Naive thymus-derived CD4-positive, alpha-beta T cell (primary cell): ENCODE results near the gene MRPS21. TPM values are rescaled to one million over a fixed set of nuclear protein-coding genes. Genes with fewer than 3 reads are reported as not detected.

ENCODE experiments used
- ATAC-seq: fragments of 150-1000 bp; cut with Tn5 transposase; 2 replicates; pipeline ENCODE4 v1.10.0; 2021; ENCODE audit warnings: mild to moderate bottlenecking, moderate library complexity
- CTCF ChIA-PET: fragments of 350-600 bp; sonication (Branson Sonifier 250); formaldehyde crosslinking; loops from one replicate; lab custom pipeline; 2021; ENCODE audit warnings: antibody characterized with exemption; lab: Charles Lee
- POLR2A ChIA-PET: fragments of 350-600 bp; sonication (Branson Sonifier 250); formaldehyde crosslinking; loops from one replicate; lab custom pipeline; 2021; ENCODE audit warnings: antibody characterized with exemption, inconsistent platforms; lab: Charles Lee
- DNase-seq, 9 donors: peaks; one replicate each; pipeline versions ENCODE4 v3.0.0 to v3.0.0-alpha.2; 2020 to 2022; ENCODE audit warnings: mixed read lengths in 1 of 9
- H3K27ac ChIP-seq: one replicate; pipeline ENCODE4 v1.7.0; 2013; ENCODE audit warnings: mild to moderate bottlenecking, low read depth, low read length, moderate library complexity
- H3K27me3 ChIP-seq, 2 donors: one replicate each; pipeline ENCODE4 v1.7.0; 2013; ENCODE audit warnings: low read length in 2 of 2, mild to moderate bottlenecking in 2 of 2, moderate library complexity in 2 of 2; ENCODE audit not compliant: control insufficient read depth in 2 of 2, insufficient read depth in 2 of 2
- H3K36me3 ChIP-seq, 3 experiments: 1 replicate in 2 of 3; 2 replicates in 1 of 3; pipeline ENCODE4 v1.7.0; 2013; ENCODE audit warnings: low read length in 3 of 3, mild to moderate bottlenecking in 3 of 3, moderate library complexity in 1 of 3; ENCODE audit not compliant: insufficient read depth in 3 of 3, control insufficient read depth in 2 of 3
- H3K4me1 ChIP-seq, 2 donors: one replicate each; pipeline ENCODE4 v1.7.0; 2013; ENCODE audit warnings: low read length in 2 of 2, mild to moderate bottlenecking in 2 of 2, moderate library complexity in 1 of 2; ENCODE audit not compliant: control insufficient read depth in 2 of 2, insufficient read depth in 2 of 2
- H3K4me3 ChIP-seq: 2 replicates; pipeline ENCODE4 v1.7.0; 2013; ENCODE audit warnings: mild to moderate bottlenecking, low read length
- H3K9me3 ChIP-seq, 3 experiments: 1 replicate in 2 of 3; 2 replicates in 1 of 3; pipeline ENCODE4 v1.7.0; 2013; ENCODE audit warnings: low read length in 3 of 3; ENCODE audit not compliant: control insufficient read depth in 2 of 3
- H3K27ac Mint-ChIP-seq, 9 donors: one replicate each; pipeline ENCODE4 v1.8.0; 2020 to 2022; ENCODE audit warnings: mixed read lengths in 9 of 9, mild to moderate bottlenecking in 8 of 9, moderate library complexity in 5 of 9, inconsistent platforms in 2 of 9
- H3K27me3 Mint-ChIP-seq, 5 donors: one replicate each; pipeline ENCODE4 v1.8.0; 2021 to 2022; ENCODE audit warnings: mixed read lengths in 5 of 5, mild to moderate bottlenecking in 1 of 5
- H3K36me3 Mint-ChIP-seq, 5 donors: one replicate each; pipeline ENCODE4 v1.8.0; 2020 to 2022; ENCODE audit warnings: mixed read lengths in 5 of 5, mild to moderate bottlenecking in 3 of 5, inconsistent platforms in 1 of 5
- H3K4me1 Mint-ChIP-seq, 7 donors: one replicate each; pipeline ENCODE4 v1.8.0; 2020 to 2022; ENCODE audit warnings: mixed read lengths in 7 of 7, mild to moderate bottlenecking in 3 of 7, inconsistent platforms in 1 of 7
- H3K4me3 Mint-ChIP-seq, 10 donors: one replicate each; pipeline ENCODE4 v1.8.0; 2020 to 2022; ENCODE audit warnings: mild to moderate bottlenecking in 10 of 10, mixed read lengths in 10 of 10, moderate library complexity in 6 of 10, inconsistent platforms in 2 of 10
- H3K9me3 Mint-ChIP-seq, 11 donors: one replicate each; pipeline ENCODE4 v1.8.0; 2020 to 2022; ENCODE audit warnings: mixed read lengths in 11 of 11, mild to moderate bottlenecking in 4 of 11, inconsistent platforms in 1 of 11, moderate library complexity in 1 of 11
- intact Hi-C, 2 donors: fragments of 100-400 bp; cut with micrococcal nuclease; formaldehyde crosslinking; loops; one replicate each; pipeline ENCODE4 v1.15.1; 2023
- polyA plus RNA-seq, 2 donors: library from polyadenylated mRNA; unstranded; fragments of 300-500 nt; fragmentation: Illumina TruSeq; gene quantifications; one replicate each; pipeline ENCODE4 v1.2.3, GENCODE V29; 2021
- total RNA-seq, 6 experiments: library from RNA in 5 of 6; stranded (reverse) in 5 of 6; gene quantifications; 1 replicate in 5 of 6; 2 replicates in 1 of 6; pipeline ENCODE4 v1.2.3 and lab custom pipeline; 2021 to 2026

The MRPS21 gene
- total and polyA plus RNA-seq, 7 experiments from 2014 or later, result 47.9 to 92.9 (median 67.5) TPM

DNA sequence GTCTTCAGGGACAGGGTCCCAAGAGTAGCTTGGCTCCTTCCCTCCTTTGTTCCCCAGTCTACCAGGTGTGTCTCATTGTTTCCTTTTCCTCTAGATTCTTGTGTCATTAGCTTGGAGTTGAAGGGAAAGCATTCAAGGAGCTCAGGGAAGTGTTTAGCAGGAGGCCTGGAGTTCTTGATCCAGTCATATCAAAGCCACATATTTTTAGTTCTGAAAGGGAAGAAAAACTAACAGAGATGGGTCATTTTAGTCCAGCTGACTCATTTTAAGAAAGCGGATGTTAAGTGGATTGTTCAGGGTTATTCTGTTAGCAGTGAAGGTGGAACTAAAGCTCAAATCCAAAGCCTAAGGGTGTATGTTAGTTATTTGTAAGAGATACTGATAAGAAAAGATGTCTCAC, 20.4 kb upstream of the MRPS21 start:
- POLR2A ChIA-PET, result interaction anchor here (0.5 to 1.7 kb wide), 3 partner anchors 8 to 90 kb away, joined by 3 to 4 read pairs (median 4); partner anchors contain the start of gene RPRD2
- H3K9me3 ChIP-seq, result no peaks in the 10 kb centered on the region
- H3K36me3 ChIP-seq, result peaks cover 0 to 9% (median 0%) of the 10 kb centered on the region in 3 experiments
- no peak overlapping the region for H3K27ac ChIP-seq
- Mint-ChIP-seq H3K27ac (no peak overlapping the region), H3K9me3 (peaks cover 0 to 7% (median 0%) of the 10 kb centered on the region in 11 donors), H3K27me3 (no peaks in the 10 kb centered on the region), H3K4me3 (no peak overlapping the region), H3K4me1 (peaks cover 10 to 16% (median 12%) of the 10 kb centered on the region in 7 donors), H3K36me3 (peaks cover 5 to 30% (median 11%) of the 10 kb centered on the region in 5 donors)
- ATAC-seq (no peak), DNase-seq (no peak)
- no peak overlapping the region for H3K4me3 ChIP-seq
- H3K4me1 ChIP-seq, result peaks cover 0 to 4% of the 10 kb centered on the region in 2 donors
- CTCF ChIA-PET, result interaction anchor here (1.9 kb wide), 1 partner anchor 17 kb away, joined by 9 read pairs; no protein-coding TSS in a partner anchor
- no peaks in the 10 kb centered on the region for H3K27me3 ChIP-seq
- intact Hi-C loops, result no loop called here

DNA sequence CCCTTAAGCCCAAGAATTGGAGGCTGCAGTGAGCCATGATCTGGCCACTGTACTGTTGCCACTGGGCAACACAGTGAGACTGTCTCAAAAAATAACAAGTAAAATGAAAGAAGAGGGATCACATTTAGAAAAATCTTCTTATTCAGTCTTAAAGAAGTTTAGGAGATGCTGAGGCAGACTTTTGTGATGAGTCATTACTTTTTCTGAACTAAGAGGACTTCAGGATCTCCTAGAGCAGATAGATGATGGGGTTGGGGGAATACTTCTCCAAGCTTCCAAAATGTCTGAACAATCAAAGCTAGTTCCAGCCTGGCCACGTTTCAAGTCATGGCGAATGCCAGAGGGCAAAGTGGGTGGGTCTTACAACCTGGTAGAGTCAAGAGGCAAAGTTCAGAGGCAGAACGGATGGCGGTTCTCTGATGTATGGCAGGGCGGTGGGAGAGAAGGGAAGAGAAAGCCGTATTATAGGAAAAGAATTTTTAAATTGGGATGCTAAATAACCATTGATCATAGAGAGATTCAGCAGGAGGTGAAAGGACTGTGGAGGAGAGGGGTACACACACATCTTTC, 13.4 kb upstream of the MRPS21 start:
- Histone ChIP-seq H3K9me3 (no peaks in the 10 kb centered on the region), H3K27ac (no peak overlapping the region), H3K4me1 (peaks cover 11 to 23% of the 10 kb centered on the region in 2 donors), H3K27me3 (no peaks in the 10 kb centered on the region), H3K4me3 (no peak overlapping the region), H3K36me3 (no peaks in the 10 kb centered on the region)
- H3K4me1 Mint-ChIP-seq, result peaks cover 20 to 36% (median 32%) of the 10 kb centered on the region in 7 donors
- peak overlapping the region in 4 of 9 donors; percentile 1 to 93 (median 24) for H3K27ac Mint-ChIP-seq
- ChIA-PET CTCF (interaction anchor here (0.7 kb wide), 1 partner anchor 856 kb away, joined by 4 read pairs; no protein-coding TSS in a partner anchor), POLR2A (interaction anchor here (0.6 to 2.1 kb wide), 5 partner anchors 10 to 393 kb away, joined by 3 to 19 read pairs (median 3); partner anchors contain the start of gene APH1A)
- H3K4me3 Mint-ChIP-seq, result peak overlapping the region in 9 of 10 donors; percentile 10 to 98 (median 75)
- H3K27me3 Mint-ChIP-seq, result peaks cover 0 to 13% (median 0%) of the 10 kb centered on the region in 5 donors
- no peak for DNase-seq
- no peak for ATAC-seq
- H3K9me3 Mint-ChIP-seq, result peaks cover 0 to 4% (median 0%) of the 10 kb centered on the region in 11 donors
- peaks cover 0 to 9% (median 8%) of the 10 kb centered on the region in 5 donors for H3K36me3 Mint-ChIP-seq
- intact Hi-C loops, result loop anchor here in 1 of 2 donors (5.0 kb wide), 1 partner anchor 318 kb away; no protein-coding TSS in a partner anchor

- intact Hi-C loops, result loop anchor here (1.0 to 5.0 kb wide), 7 partner anchors 12 to 319 kb away; partner anchors contain the start of genes ANP32E (in 1 of the 2) and APH1A (in 1 of the 2)
These were observed 12.4 kb upstream of the MRPS21 start for GRCh38 chr1:150281221-150281757.

GRCh38 chr1:150281758-150282557, 11.7 kb upstream of the MRPS21 start, which contains the start of gene CIART:
CIART (plus strand) TSS chr1:150282554; CDS start chr1:150283268, 714 bp downstream.
- Histone ChIP-seq H3K27me3 (no peaks in the 10 kb centered on the region), H3K36me3 (no peaks in the 10 kb centered on the region), H3K27ac (peak within 1 kb of the TSS; percentile 52), H3K4me1 (peaks cover 11 to 23% of the 10 kb centered on the region in 2 donors), H3K4me3 (peak within 1 kb of the TSS; percentile 58), H3K9me3 (no peaks in the 10 kb centered on the region)
- POLR2A ChIA-PET, result interaction anchor here (0.5 to 2.1 kb wide), 9 partner anchors 9 to 438 kb away, joined by 3 to 19 read pairs (median 3); partner anchors contain the start of genes APH1A and C1orf54
- peaks cover 0 to 4% (median 0%) of the 10 kb centered on the region in 11 donors for H3K9me3 Mint-ChIP-seq
- DNase-seq, result peak; percentile 34 to 88 (median 82)
- H3K4me1 Mint-ChIP-seq, result peaks cover 20 to 36% (median 32%) of the 10 kb centered on the region in 7 donors
- intact Hi-C loops, result loop anchor here (1.0 to 5.0 kb wide), 10 partner anchors 11 to 320 kb away; partner anchors contain the start of genes ANP32E (in 2 of the 2), APH1A (in 2 of the 2), PRPF3 (in 2 of the 2) and MRPS21 (in 1 of the 2)
- H3K36me3 Mint-ChIP-seq, result peaks cover 0 to 5% (median 1%) of the 10 kb centered on the region in 5 donors
- peaks cover 0 to 13% (median 0%) of the 10 kb centered on the region in 5 donors for H3K27me3 Mint-ChIP-seq
- peak; percentile 95 for ATAC-seq
- H3K27ac Mint-ChIP-seq, result peak within 1 kb of the TSS; percentile 80 to 98 (median 91)
- H3K4me3 Mint-ChIP-seq, result peak within 1 kb of the TSS; percentile 84 to 98 (median 94)
- CTCF ChIA-PET, result interaction anchor here (0.7 to 1.2 kb wide), 7 partner anchors 11 to 144 kb away, joined by 3 to 7 read pairs (median 3); partner anchors contain the start of gene CA14

More at GRCh38 chr1:150281221-150281757, 12.4 kb upstream of the MRPS21 start:
- Histone ChIP-seq H3K27ac (peak overlapping the region; percentile 52), H3K4me1 (peaks cover 11 to 23% of the 10 kb centered on the region in 2 donors), H3K4me3 (peak overlapping the region; percentile 58), H3K9me3 (no peaks in the 10 kb centered on the region), H3K27me3 (no peaks in the 10 kb centered on the region), H3K36me3 (no peaks in the 10 kb centered on the region)
- ChIA-PET POLR2A (interaction anchor here (0.7 to 2.1 kb wide), 6 partner anchors 8 to 438 kb away, joined by 3 to 19 read pairs (median 3); partner anchors contain the start of genes APH1A and C1orf54), CTCF (interaction anchor here (0.7 to 1.2 kb wide), 7 partner anchors 10 to 144 kb away, joined by 3 to 7 read pairs (median 3); partner anchors contain the start of gene CA14)
- peak overlapping the region; percentile 80 to 98 (median 91) for H3K27ac Mint-ChIP-seq
- peak overlapping the region; percentile 84 to 98 (median 94) for H3K4me3 Mint-ChIP-seq
- H3K9me3 Mint-ChIP-seq, result peaks cover 0 to 4% (median 0%) of the 10 kb centered on the region in 11 donors
- DNase-seq (peak in 7 of 9 donors; percentile 38 to 60 (median 49)), ATAC-seq (peak; percentile 50)
- H3K27me3 Mint-ChIP-seq, result peaks cover 0 to 13% (median 0%) of the 10 kb centered on the region in 5 donors
- H3K36me3 Mint-ChIP-seq, result peaks cover 0 to 8% (median 4%) of the 10 kb centered on the region in 5 donors
- peaks cover 20 to 36% (median 32%) of the 10 kb centered on the region in 7 donors for H3K4me1 Mint-ChIP-seq

DNA sequence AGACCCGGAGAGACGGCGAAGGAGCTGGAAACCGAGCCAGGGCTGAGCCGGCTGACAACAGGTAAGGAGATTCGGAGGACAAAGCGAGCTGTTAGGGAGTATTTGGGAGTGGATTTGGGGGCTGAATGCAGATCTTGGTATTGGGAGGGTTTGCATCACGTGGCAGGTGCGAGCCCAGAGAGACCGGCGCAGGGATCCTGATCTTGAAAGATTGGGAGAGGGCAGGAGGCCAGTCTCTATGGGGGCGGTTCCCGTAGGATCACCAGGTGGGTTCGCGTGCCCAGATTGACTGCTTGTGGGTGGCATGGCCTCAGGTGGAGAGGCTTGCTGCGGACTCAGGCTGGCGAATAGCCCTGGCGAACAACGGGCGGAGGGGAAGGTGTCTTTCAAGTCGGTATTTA, 11.1 kb upstream of the MRPS21 start:
- Mint-ChIP-seq H3K27ac (peak overlapping the region; percentile 80 to 98 (median 91)), H3K4me1 (peaks cover 20 to 36% (median 32%) of the 10 kb centered on the region in 7 donors), H3K9me3 (peaks cover 0 to 4% (median 0%) of the 10 kb centered on the region in 11 donors), H3K36me3 (peaks cover 0 to 4% (median 0%) of the 10 kb centered on the region in 5 donors), H3K4me3 (peak overlapping the region; percentile 84 to 98 (median 94)), H3K27me3 (peaks cover 0 to 13% (median 0%) of the 10 kb centered on the region in 5 donors)
- Histone ChIP-seq H3K4me1 (peaks cover 11 to 23% of the 10 kb centered on the region in 2 donors), H3K27ac (no peak overlapping the region), H3K9me3 (no peaks in the 10 kb centered on the region), H3K4me3 (peak overlapping the region; percentile 58), H3K36me3 (no peaks in the 10 kb centered on the region), H3K27me3 (no peaks in the 10 kb centered on the region)
- DNase-seq (no peak), ATAC-seq (no peak)
- CTCF ChIA-PET, result no interaction called here
- POLR2A ChIA-PET, result interaction anchor here (0.5 to 2.1 kb wide), 6 partner anchors 14 to 350 kb away, joined by 3 to 19 read pairs (median 4); partner anchors contain the start of gene APH1A
- intact Hi-C loops, result loop anchor here (1.0 to 5.0 kb wide), 6 partner anchors 11 to 320 kb away; partner anchors contain the start of genes PRPF3 (in 2 of the 2), ANP32E (in 1 of the 2), APH1A (in 1 of the 2) and MRPS21 (in 1 of the 2)
